ENCODE measurements around the gene MUSTN1. TPM values are rescaled to one million over a fixed set of nuclear protein-coding genes. Genes with fewer than 3 reads are reported as not detected.

Gene MUSTN1
- polyA plus RNA-seq, 1 donor (not counting 4 experiments of a cell fraction or from before 2014, with no cell fraction given): not detected

DNA sequence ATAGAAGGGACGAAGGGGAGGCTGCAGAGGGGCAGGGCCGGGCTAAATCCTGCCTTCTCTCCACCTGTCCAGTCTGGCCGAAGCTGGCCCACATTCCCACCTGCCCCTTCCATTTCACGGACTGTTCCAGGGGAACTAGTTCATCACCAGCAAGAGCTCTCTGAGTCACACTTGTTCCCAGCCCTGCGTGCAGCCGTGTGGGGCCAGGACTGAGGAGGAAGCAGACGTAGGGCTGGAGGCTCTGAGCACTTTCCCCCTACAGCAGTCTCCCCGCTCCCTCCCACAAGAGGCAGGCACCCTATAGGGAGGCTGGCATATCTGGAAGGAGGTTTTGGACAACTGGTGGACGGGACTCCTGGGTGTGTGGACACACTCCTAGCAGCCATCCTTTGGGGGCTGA is 7.4 kb downstream of the MUSTN1 start:
- H3K4me2 ChIP-seq (ENCODE audit: control insufficient read depth, extremely low read depth, insufficient read depth, low read depth, low read length): no peak overlapping the region
- H3K27ac ChIP-seq (ENCODE audit: control insufficient read depth, insufficient read depth, low read length): no peak overlapping the region
- H3K4me1 ChIP-seq (ENCODE audit: control insufficient read depth, extremely low read depth, insufficient read depth, low read length): peaks cover 16% of the 10 kb centered on the region
- no peaks in the 10 kb centered on the region for H3K9me1 ChIP-seq (ENCODE audit: control insufficient read depth, extremely low read depth, insufficient read depth, low read length)
- no peak overlapping the region for H2AFZ ChIP-seq (ENCODE audit: control insufficient read depth, low read length)
- FAIRE-seq (no peak), DNase-seq (ENCODE audit: low read depth, low spot score) (no peak)
- no peak overlapping the region for H3K9ac ChIP-seq (ENCODE audit: control insufficient read depth, extremely low read depth, insufficient read depth, low read length)
- H3K27me3 ChIP-seq (ENCODE audit: control insufficient read depth, extremely low read depth, insufficient read depth, low read length): no peaks in the 10 kb centered on the region
- no peaks in the 10 kb centered on the region for H3K79me2 ChIP-seq (ENCODE audit: control insufficient read depth, insufficient read depth, low read length)
- no peaks in the 10 kb centered on the region for H3K9me3 ChIP-seq (ENCODE audit: control insufficient read depth, low read depth, low read length)
- no peaks in the 10 kb centered on the region for H4K20me1 ChIP-seq (ENCODE audit: control insufficient read depth, extremely low read depth, insufficient read depth, low read length)
- H3K4me3 ChIP-seq (ENCODE audit: control insufficient read depth in 2 of 3, extremely low read depth in 1 of 3, insufficient read depth in 2 of 3, low read depth in 1 of 3, low read length in 3 of 3): no peak overlapping the region
- TF ChIP-seq, protein P1, sequence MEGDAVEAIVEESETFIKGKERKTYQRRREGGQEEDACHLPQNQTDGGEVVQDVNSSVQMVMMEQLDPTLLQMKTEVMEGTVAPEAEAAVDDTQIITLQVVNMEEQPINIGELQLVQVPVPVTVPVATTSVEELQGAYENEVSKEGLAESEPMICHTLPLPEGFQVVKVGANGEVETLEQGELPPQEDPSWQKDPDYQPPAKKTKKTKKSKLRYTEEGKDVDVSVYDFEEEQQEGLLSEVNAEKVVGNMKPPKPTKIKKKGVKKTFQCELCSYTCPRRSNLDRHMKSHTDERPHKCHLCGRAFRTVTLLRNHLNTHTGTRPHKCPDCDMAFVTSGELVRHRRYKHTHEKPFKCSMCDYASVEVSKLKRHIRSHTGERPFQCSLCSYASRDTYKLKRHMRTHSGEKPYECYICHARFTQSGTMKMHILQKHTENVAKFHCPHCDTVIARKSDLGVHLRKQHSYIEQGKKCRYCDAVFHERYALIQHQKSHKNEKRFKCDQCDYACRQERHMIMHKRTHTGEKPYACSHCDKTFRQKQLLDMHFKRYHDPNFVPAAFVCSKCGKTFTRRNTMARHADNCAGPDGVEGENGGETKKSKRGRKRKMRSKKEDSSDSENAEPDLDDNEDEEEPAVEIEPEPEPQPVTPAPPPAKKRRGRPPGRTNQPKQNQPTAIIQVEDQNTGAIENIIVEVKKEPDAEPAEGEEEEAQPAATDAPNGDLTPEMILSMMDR (optimal IDR thresholded peaks at IDR 0.05 in 1 of 3, IDR thresholded peaks at IDR 0.05 in 1 of 3, conservative IDR thresholded peaks at IDR 0.05 in 1 of 3; ENCODE audit: extremely low read depth in 1 of 3, insufficient read depth in 2 of 3, low read length in 3 of 3): no peak
- TF ChIP-seq EZH2 (IDR thresholded peaks at IDR 0.05; ENCODE audit: low read length): no peak
- dilution Hi-C loops (cut with MboI; ENCODE audit: extremely low pct_ligation_motif_present, low sequenced_read_pairs): no loop called here
- no peaks in the 10 kb centered on the region for H3K36me3 ChIP-seq (ENCODE audit: control insufficient read depth in 2 of 2, extremely low read depth in 1 of 2, insufficient read depth in 2 of 2, low read length in 2 of 2)

DNA sequence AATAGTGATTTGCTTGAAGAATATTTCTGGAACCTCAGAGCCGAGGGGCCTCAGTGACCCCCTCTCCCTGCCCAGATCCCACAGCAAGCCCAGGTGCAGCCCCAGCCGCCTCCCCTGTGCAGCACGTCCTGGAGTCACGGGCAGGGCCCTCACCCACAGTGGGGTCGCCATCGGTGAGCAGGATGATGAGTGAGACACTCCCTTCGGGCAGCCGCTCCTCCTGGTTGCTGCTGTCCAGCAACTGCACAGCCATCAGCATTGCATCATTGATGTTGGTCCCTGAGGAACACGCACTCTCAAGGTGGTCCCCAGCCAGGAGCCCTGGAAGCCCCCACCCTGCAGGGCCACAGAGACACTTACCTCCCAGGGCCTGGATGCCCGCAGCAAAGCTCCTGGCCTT is 10.8 kb downstream of the MUSTN1 start:
- FAIRE-seq (no peak), DNase-seq (ENCODE audit: low read depth, low spot score) (no peak)
- Histone ChIP-seq H4K20me1 (ENCODE audit: control insufficient read depth, extremely low read depth, insufficient read depth, low read length) (no peaks in the 10 kb centered on the region), H3K27me3 (ENCODE audit: control insufficient read depth, extremely low read depth, insufficient read depth, low read length) (no peaks in the 10 kb centered on the region), H3K79me2 (ENCODE audit: control insufficient read depth, insufficient read depth, low read length) (no peaks in the 10 kb centered on the region), H2AFZ (ENCODE audit: control insufficient read depth, low read length) (no peak overlapping the region), H3K4me2 (ENCODE audit: control insufficient read depth, extremely low read depth, insufficient read depth, low read depth, low read length) (no peak overlapping the region), H3K9ac (ENCODE audit: control insufficient read depth, extremely low read depth, insufficient read depth, low read length) (no peak overlapping the region), H3K4me1 (ENCODE audit: control insufficient read depth, extremely low read depth, insufficient read depth, low read length) (no peaks in the 10 kb centered on the region), H3K9me3 (ENCODE audit: control insufficient read depth, low read depth, low read length) (no peaks in the 10 kb centered on the region), H3K4me3 (ENCODE audit: control insufficient read depth in 2 of 3, extremely low read depth in 1 of 3, insufficient read depth in 2 of 3, low read depth in 1 of 3, low read length in 3 of 3) (no peak overlapping the region), H3K27ac (ENCODE audit: control insufficient read depth, insufficient read depth, low read length) (no peak overlapping the region), H3K36me3 (ENCODE audit: control insufficient read depth in 2 of 2, extremely low read depth in 1 of 2, insufficient read depth in 2 of 2, low read length in 2 of 2) (no peaks in the 10 kb centered on the region), H3K9me1 (ENCODE audit: control insufficient read depth, extremely low read depth, insufficient read depth, low read length) (no peaks in the 10 kb centered on the region)
- dilution Hi-C loops (cut with MboI; ENCODE audit: extremely low pct_ligation_motif_present, low sequenced_read_pairs): no loop called here
- TF ChIP-seq EZH2 (IDR thresholded peaks at IDR 0.05; ENCODE audit: low read length): no peak
- TF ChIP-seq, protein P1 (optimal IDR thresholded peaks at IDR 0.05 in 1 of 3, IDR thresholded peaks at IDR 0.05 in 1 of 3, conservative IDR thresholded peaks at IDR 0.05 in 1 of 3; ENCODE audit: extremely low read depth in 1 of 3, insufficient read depth in 2 of 3, low read length in 3 of 3): no peak

All from keratinocyte (primary cell).